Frontal cortex (tissue), 4 donors: ENCODE data around the gene GRIFIN. TPM values are rescaled to one million over a fixed set of nuclear protein-coding genes. Genes with fewer than 3 reads are reported as not detected.

Experiments
- DNase-seq, 2 donors: peaks; one replicate each; pipeline ENCODE4 v3.0.0; 2012; ENCODE audit warnings: low spot score in 2 of 2
- FAIRE-seq: peaks from 2 replicates; lab custom pipeline; 2012; peaks lifted over from hg19 to GRCh38; lab: Jason Lieb, UNC
- total RNA-seq: library from RNA; depleted of rRNA; stranded (reverse); fragments of >200 nt; gene quantifications from one replicate; pipeline ENCODE4 v1.2.3, GENCODE V29; 2014
- donor health status: control.
- donor health status: control.
- donor health status: control.

Gene GRIFIN
- total RNA-seq, 1 donor from 2014 or later = not detected

- no peak for DNase-seq
- no peak for FAIRE-seq
These were observed 38.5 kb upstream of the GRIFIN start for GRCh38 chr7:2514473-2515423.

- DNase-seq (no peak), FAIRE-seq (no peak)
These were observed 37.5 kb upstream of the GRIFIN start for GRCh38 chr7:2513702-2514101.

GRCh38 chr7:2512713-2513112 lies 36.5 kb upstream of the GRIFIN start:
- FAIRE-seq (no peak), DNase-seq (no peak)

- FAIRE-seq (no peak), DNase-seq (no peak)
These were observed 36.0 kb upstream of the GRIFIN start for GRCh38 chr7:2512179-2512661.

GRCh38 chr7:2511769-2512168 lies 35.6 kb upstream of the GRIFIN start:
- FAIRE-seq (no peak), DNase-seq (no peak)

- DNase-seq = no peak
- FAIRE-seq = no peak
These were observed 34.9 kb upstream of the GRIFIN start for GRCh38 chr7:2510909-2511768.

GRCh38 chr7:2510130-2510776 lies 34.1 kb upstream of the GRIFIN start:
- no peak for DNase-seq
- FAIRE-seq = no peak

- no peak for FAIRE-seq
These were observed 33.2 kb upstream of the GRIFIN start for GRCh38 chr7:2509298-2509906.

GRCh38 chr7:2508327-2509215 lies 32.4 kb upstream of the GRIFIN start:
- FAIRE-seq (no peak), DNase-seq (no peak)

More at GRCh38 chr7:2509298-2509906, 33.2 kb upstream of the GRIFIN start:
- DNase-seq = no peak

- no peak for FAIRE-seq
- DNase-seq = no peak
These were observed 31.7 kb upstream of the GRIFIN start for GRCh38 chr7:2507917-2508306.

- FAIRE-seq = no peak
- no peak for DNase-seq
These were observed 31.2 kb upstream of the GRIFIN start for GRCh38 chr7:2507208-2507916.

- DNase-seq = no peak
- FAIRE-seq = no peak
These were observed 29.2 kb upstream of the GRIFIN start for GRCh38 chr7:2505401-2505800.

- no peak for FAIRE-seq
- DNase-seq = no peak
These were observed 28.7 kb upstream of the GRIFIN start for GRCh38 chr7:2504889-2505375.

- no peak for FAIRE-seq
These were observed 28.1 kb upstream of the GRIFIN start for GRCh38 chr7:2504128-2504888.

GRCh38 chr7:2503056-2503941 lies 27.1 kb upstream of the GRIFIN start:
- DNase-seq = peak in 1 of 2 donors; percentile 71
- FAIRE-seq = no peak

More at GRCh38 chr7:2504128-2504888, 28.1 kb upstream of the GRIFIN start:
- DNase-seq = no peak

- no peak for DNase-seq
- FAIRE-seq = no peak
These were observed 26.4 kb upstream of the GRIFIN start for GRCh38 chr7:2502647-2502966.
